IMR-90 (cell line): ENCODE data around the gene CD79A. TPM values are rescaled to one million over a fixed set of nuclear protein-coding genes. Genes with fewer than 3 reads are reported as not detected.

Experiments used
- ATAC-seq: fragments of 200-7000 bp; cut with Tn5 transposase; 2 replicates; pipeline ENCODE4 v1.9.1; 2020; ENCODE audit warnings: low read depth, mild to moderate bottlenecking, moderate library complexity
- BruUV-seq: library from RNA; stranded (reverse); fragments of 400-500 nt; replicated peaks from 2 replicates; lab custom pipeline; 2021; lab: Mats Ljungman, UMichigan
- CTCF ChIA-PET: fragments of 300-600 bp; formaldehyde crosslinking; extraction: SDS; loops from one replicate; lab custom pipeline; 2021; ENCODE audit warnings: antibody characterized with exemption; lab: Yijun Ruan, JAX
- POLR2A ChIA-PET: fragments of 300-600 bp; sonication (Branson Sonifier 250); formaldehyde crosslinking; loops from one replicate; lab custom pipeline; 2022; ENCODE audit warnings: antibody characterized with exemption; ENCODE audit not compliant: unreplicated experiment; lab: Charles Lee
- DNase-seq: peaks from one replicate; pipeline ENCODE4 v3.0.0; 2013
- H2AFZ ChIP-seq: replicated peaks from 2 replicates; pipeline ENCODE3; 2013; ENCODE audit warnings: low read length, mild to moderate bottlenecking; ENCODE audit not compliant: poor library complexity
- H2AK5ac ChIP-seq: 2 replicates; pipeline ENCODE4 v1.6.1; 2013; ENCODE audit warnings: low read depth, low read length, inconsistent platforms
- H2AK9ac ChIP-seq: replicated peaks from 2 replicates; pipeline ENCODE3; 2013; ENCODE audit warnings: mild to moderate bottlenecking, low read depth, low read length, moderate library complexity; ENCODE audit not compliant: poor library complexity
- H2BK120ac ChIP-seq: 2 replicates; pipeline ENCODE4 v1.6.1; 2013; ENCODE audit warnings: low read depth, low read length, inconsistent platforms
- H2BK15ac ChIP-seq: 3 replicates; pipeline ENCODE4 v1.6.1; 2013; ENCODE audit warnings: low read depth, low read length, inconsistent platforms
- H2BK20ac ChIP-seq: 2 replicates; pipeline ENCODE4 v1.6.1; 2013; ENCODE audit warnings: low read depth, mild to moderate bottlenecking, inconsistent platforms, low read length, moderate library complexity
- H2BK5ac ChIP-seq: 2 replicates; pipeline ENCODE4 v1.6.1; 2013; ENCODE audit warnings: mild to moderate bottlenecking, low read depth, low read length, inconsistent platforms; ENCODE audit not compliant: poor library complexity, severe bottlenecking
- H3K14ac ChIP-seq: replicated peaks from 2 replicates; pipeline ENCODE4 v1.6.1; 2013; ENCODE audit warnings: low read depth, low read length, inconsistent platforms
- H3K18ac ChIP-seq: 2 replicates; pipeline ENCODE4 v1.6.1; 2013; ENCODE audit warnings: low read depth, low read length, control low read depth
- H3K23ac ChIP-seq: 2 replicates; pipeline ENCODE4 v1.6.1; 2013; ENCODE audit warnings: low read depth, low read length, inconsistent platforms
- H3K27ac ChIP-seq: 2 replicates; pipeline ENCODE4 v1.5.1; 2013; ENCODE audit warnings: mild to moderate bottlenecking, control low read depth, low read length; ENCODE audit not compliant: insufficient read depth
- H3K27me3 ChIP-seq: 2 replicates; pipeline ENCODE4 v1.6.1; 2013; ENCODE audit warnings: low read length; ENCODE audit not compliant: control insufficient read depth, insufficient read depth
- H3K36me3 ChIP-seq: 2 replicates; pipeline ENCODE4 v1.6.1; 2013; ENCODE audit warnings: low read length, mixed read lengths; ENCODE audit not compliant: control insufficient read depth, insufficient read depth
- H3K4ac ChIP-seq: 2 replicates; pipeline ENCODE4 v1.6.1; 2013; ENCODE audit warnings: low read depth, low read length, inconsistent platforms
- H3K4me1 ChIP-seq: 2 replicates; pipeline ENCODE4 v1.6.1; 2013; ENCODE audit warnings: low read length, mixed read lengths; ENCODE audit not compliant: control insufficient read depth, insufficient read depth
- H3K4me2 ChIP-seq: 2 replicates; pipeline ENCODE4 v1.6.1; 2013; ENCODE audit warnings: low read depth, mild to moderate bottlenecking, control low read depth, low read length, moderate library complexity
- H3K4me3 ChIP-seq: 2 replicates; pipeline ENCODE4 v1.5.1; 2013; ENCODE audit warnings: low read depth, mild to moderate bottlenecking, control low read depth, low read length, moderate library complexity; ENCODE audit not compliant: insufficient read depth
- H3K56ac ChIP-seq: 2 replicates; pipeline ENCODE4 v1.6.1; 2013; ENCODE audit warnings: low read length, inconsistent platforms; ENCODE audit not compliant: insufficient read depth; ENCODE audit errors: extremely low read depth
- H3K79me1 ChIP-seq, 2 experiments: 2 replicates each; pipeline ENCODE4 v1.6.1; 2013; ENCODE audit warnings: low read length in 2 of 2, inconsistent platforms in 1 of 2, low read depth in 1 of 2
- H3K9ac ChIP-seq: 2 replicates; pipeline ENCODE4 v1.6.1; 2013; ENCODE audit warnings: low read depth, low read length, control low read depth
- H3K9me1 ChIP-seq: 2 replicates; pipeline ENCODE4 v1.6.1; 2013; ENCODE audit warnings: low read length, inconsistent platforms; ENCODE audit not compliant: insufficient read depth
- H3K9me3 ChIP-seq: 2 replicates; pipeline ENCODE4 v1.6.1; 2013; ENCODE audit warnings: low read length; ENCODE audit not compliant: control insufficient read depth, insufficient read depth
- H4K20me1 ChIP-seq: 2 replicates; pipeline ENCODE4 v1.6.1; 2013; ENCODE audit warnings: low read length, inconsistent platforms; ENCODE audit not compliant: insufficient read depth
- H4K5ac ChIP-seq: 2 replicates; pipeline ENCODE4 v1.6.1; 2013; ENCODE audit warnings: mild to moderate bottlenecking, low read depth, low read length, control low read depth
- H4K8ac ChIP-seq, 2 experiments: 2 replicates each; pipeline ENCODE4 v1.6.1; 2013; ENCODE audit warnings: low read depth in 2 of 2, low read length in 2 of 2, control low read depth in 1 of 2, inconsistent platforms in 1 of 2
- H4K91ac ChIP-seq: 2 replicates; pipeline ENCODE4 v1.6.1; 2013; ENCODE audit warnings: low read depth, low read length, inconsistent platforms; ENCODE audit not compliant: insufficient read depth
- CHD1 ChIP-seq: IDR thresholded peaks from 2 replicates; pipeline ENCODE4 v1.6.1; 2012; ENCODE audit warnings: low read depth, low read length, improper control_type of control experiment
- MAZ ChIP-seq: IDR thresholded peaks from 2 replicates; pipeline ENCODE4 v1.6.1; 2012; ENCODE audit warnings: low read depth, mild to moderate bottlenecking, low read length, improper control_type of control experiment, moderate library complexity, borderline replicate concordance
- MXI1 ChIP-seq: IDR thresholded peaks from 2 replicates; pipeline ENCODE4 v1.6.1; 2012; ENCODE audit warnings: low read depth, mild to moderate bottlenecking, low read length, moderate library complexity, borderline replicate concordance
- POLR2A ChIP-seq: IDR thresholded peaks from 2 replicates; pipeline ENCODE4 v1.6.1; 2012; ENCODE audit warnings: mild to moderate bottlenecking, low read depth, low read length
- RAD21 ChIP-seq: IDR thresholded peaks from 2 replicates; pipeline ENCODE4 v1.6.1; 2012; ENCODE audit warnings: low read length, improper control_type of control experiment
- SMC3 ChIP-seq: fragments of 150-350 bp; IDR thresholded peaks from 2 replicates; pipeline ENCODE4 v1.6.1; 2016; ENCODE audit warnings: low read depth, mild to moderate bottlenecking, antibody characterized with exemption, low read length, moderate library complexity
- WGBS, 2 experiments: methylation state at CpG; one replicate each; pipeline versions ENCODE4 v1.1.5 to v1.1.7; 2013; ENCODE audit warnings: missing lambda C conversion rate in 2 of 2; ENCODE audit not compliant: insufficient read length in 1 of 2; ENCODE audit errors: extremely low coverage in 2 of 2; 5-methylcytosine and 5-hydroxymethylcytosine counted together
- dilution Hi-C: fragments of 300-500 bp; cut with HindIII; formaldehyde crosslinking; loops from one replicate; pipeline ENCODE4 v1.14.3; 2018; ENCODE audit warnings: low sequenced_read_pairs; ENCODE audit not compliant: unreplicated experiment
- in situ Hi-C: fragments of 300-500 bp; cut with MboI; formaldehyde crosslinking; loops from 3 replicates; pipeline ENCODE4 v1.14.3; 2019; ENCODE audit warnings: low sequenced_read_pairs, inconsistent platforms, mixed read lengths
- intact Hi-C: fragments of 100-400 bp; cut with micrococcal nuclease; formaldehyde crosslinking; loops from 2 replicates; pipeline ENCODE4 v1.10.0; 2022
- polyA plus RNA-seq, 3 experiments: library from polyadenylated mRNA; depleted of rRNA; stranded (reverse); fragments of >200 nt; gene quantifications; 2 replicates each; pipeline ENCODE4 v1.2.3, GENCODE V29; 2012; ENCODE audit warnings: low replicate concordance in 1 of 3
- total RNA-seq: library from RNA; depleted of rRNA; stranded (reverse); fragments of >200 nt; gene quantifications from 2 replicates; pipeline ENCODE4 v1.2.3, GENCODE V29; 2012
- TF ChIP-seq, protein P1 (sequence below): conservative IDR thresholded peaks from 2 replicates; pipeline ENCODE4 v1.5.1; 2012; ENCODE audit warnings: mild to moderate bottlenecking, low read depth, low read length, improper control_type of control experiment

CD79A gene
- total and polyA plus RNA-seq, 2 of the 4 experiments (the other 2 are of a cell fraction), result 0.19 TPM; not detected in 1

DNA sequence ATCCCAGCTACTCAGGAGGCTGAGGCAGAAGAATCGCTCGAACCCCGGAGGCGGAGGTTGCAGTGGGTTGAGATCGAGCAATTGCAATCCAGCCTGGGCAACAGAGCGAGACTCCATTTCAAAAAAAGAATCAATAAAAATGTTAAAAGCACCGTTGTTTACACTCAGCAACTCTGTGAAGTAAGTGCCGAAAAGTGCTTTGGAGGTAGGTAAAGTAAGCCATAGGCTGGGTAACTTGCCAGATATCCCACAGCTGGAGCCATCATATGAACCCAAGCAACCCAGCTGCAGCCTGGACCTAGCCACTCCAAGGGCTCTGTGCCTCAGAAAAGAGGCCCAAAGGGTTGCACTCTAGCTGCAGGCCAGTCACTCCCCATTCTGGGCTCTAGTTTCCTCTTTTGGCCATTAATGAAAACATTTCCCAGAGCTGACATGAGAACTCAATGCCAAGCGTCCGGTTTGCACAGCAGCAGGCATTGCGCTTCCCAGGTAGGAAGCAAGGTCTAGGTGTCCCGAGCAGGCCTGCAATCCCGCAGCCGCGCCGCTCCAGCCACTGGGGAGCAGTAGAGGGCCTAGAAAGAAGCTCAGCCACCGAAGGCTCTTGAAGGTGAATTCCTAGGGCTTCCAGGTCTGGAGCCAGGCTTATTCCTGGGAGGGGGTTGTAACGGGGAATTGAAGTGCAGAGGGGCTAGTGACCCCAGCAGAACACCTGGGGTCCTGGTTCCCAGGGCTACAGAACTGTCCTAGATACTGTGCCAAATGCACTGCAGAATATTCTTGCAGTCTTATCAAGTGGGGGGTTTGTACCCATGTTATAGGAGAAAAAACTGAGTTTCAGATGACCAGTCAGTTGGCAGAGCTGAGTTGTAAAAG, 4.1 kb upstream of the CD79A start:
- Histone ChIP-seq H3K23ac (no peak overlapping the region), H3K27me3 (peaks cover 9% of the 10 kb centered on the region; the same call in 1 of the 2 replicates), H2BK5ac (no peak overlapping the region), H2BK20ac (no peak overlapping the region), H3K4me2 (no peak overlapping the region), H3K4ac (no peak overlapping the region), H3K4me3 (no peak overlapping the region), H4K91ac (no peak overlapping the region), H3K9ac (no peak overlapping the region), H3K79me1 (peaks cover 9 to 25% of the 10 kb centered on the region in 2 experiments), H3K18ac (no peak overlapping the region), H3K9me3 (no peaks in the 10 kb centered on the region), H2AFZ (no peak overlapping the region), H2AK9ac (peak overlapping the region; percentile 91), H3K36me3 (peaks cover 42% of the 10 kb centered on the region), H3K56ac (no peak overlapping the region), H4K8ac (no peak overlapping the region), H4K5ac (no peak overlapping the region), H3K4me1 (peaks cover 1% of the 10 kb centered on the region; the same call in 1 of the 2 replicates), H2AK5ac (no peak overlapping the region), H3K9me1 (no peaks in the 10 kb centered on the region), H2BK15ac (no peak overlapping the region), H4K20me1 (peaks cover 56% of the 10 kb centered on the region), H2BK120ac (no peak overlapping the region), H3K14ac (no peak overlapping the region), H3K27ac (no peak overlapping the region)
- TF ChIP-seq SMC3 (peak; percentile 50), POLR2A (peak; percentile 48; the same call in 1 of the 2 replicates), RAD21 (peak; percentile 60), MXI1 (no peak), MAZ (0 out of 2 replicates have a peak, but pooled peaks have one; percentile 35), CHD1 (no peak)
- TF ChIP-seq, protein P1, sequence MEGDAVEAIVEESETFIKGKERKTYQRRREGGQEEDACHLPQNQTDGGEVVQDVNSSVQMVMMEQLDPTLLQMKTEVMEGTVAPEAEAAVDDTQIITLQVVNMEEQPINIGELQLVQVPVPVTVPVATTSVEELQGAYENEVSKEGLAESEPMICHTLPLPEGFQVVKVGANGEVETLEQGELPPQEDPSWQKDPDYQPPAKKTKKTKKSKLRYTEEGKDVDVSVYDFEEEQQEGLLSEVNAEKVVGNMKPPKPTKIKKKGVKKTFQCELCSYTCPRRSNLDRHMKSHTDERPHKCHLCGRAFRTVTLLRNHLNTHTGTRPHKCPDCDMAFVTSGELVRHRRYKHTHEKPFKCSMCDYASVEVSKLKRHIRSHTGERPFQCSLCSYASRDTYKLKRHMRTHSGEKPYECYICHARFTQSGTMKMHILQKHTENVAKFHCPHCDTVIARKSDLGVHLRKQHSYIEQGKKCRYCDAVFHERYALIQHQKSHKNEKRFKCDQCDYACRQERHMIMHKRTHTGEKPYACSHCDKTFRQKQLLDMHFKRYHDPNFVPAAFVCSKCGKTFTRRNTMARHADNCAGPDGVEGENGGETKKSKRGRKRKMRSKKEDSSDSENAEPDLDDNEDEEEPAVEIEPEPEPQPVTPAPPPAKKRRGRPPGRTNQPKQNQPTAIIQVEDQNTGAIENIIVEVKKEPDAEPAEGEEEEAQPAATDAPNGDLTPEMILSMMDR, result peak; percentile 55
- 60% methylated on average over 8 of the region's 18 CpGs; no CpG with 5 or more reads in 1 of the 2 experiments for WGBS, 2 experiments
- ATAC-seq (peak; percentile 62), DNase-seq (peak; percentile 59)
- CTCF ChIA-PET, result interaction anchor here (1.5 kb wide), 1 partner anchor 8 kb away, joined by 6 read pairs; no protein-coding TSS in a partner anchor
- in situ Hi-C loops (no loop called here), dilution Hi-C loops (no loop called here), intact Hi-C loops (loop anchor here (1.0 kb wide), 1 partner anchor 78 kb away; no protein-coding TSS in a partner anchor)
- POLR2A ChIA-PET, result interaction anchor here (1.7 kb wide), 1 partner anchor 13 kb away, joined by 7 read pairs; the partner anchor contains the start of gene RPS19
- BruUV-seq, result no TSS peak
